B cell (primary cell): ENCODE measurements around the gene TAF10. TPM values are rescaled to one million over a fixed set of nuclear protein-coding genes. Genes with fewer than 3 reads are reported as not detected.

Experiments used
- ATAC-seq: fragments of 200-7000 bp; cut with Tn5 transposase; one replicate; pipeline ENCODE4 v1.10.0; 2021; ENCODE audit warnings: low read depth, mild to moderate bottlenecking, moderate number of reproducible peaks, moderate library complexity
- CTCF ChIA-PET: fragments of 350-600 bp; sonication (Branson Sonifier 250); formaldehyde crosslinking; loops from one replicate; lab custom pipeline; 2021; ENCODE audit warnings: antibody characterized with exemption, inconsistent platforms; lab: Charles Lee
- POLR2A ChIA-PET: fragments of 350-600 bp; sonication (Branson Sonifier 250); formaldehyde crosslinking; loops from one replicate; lab custom pipeline; 2021; ENCODE audit warnings: antibody characterized with exemption; lab: Charles Lee
- DNase-seq: peaks from one replicate; pipeline ENCODE4 v3.0.0; 2013
- H2AFZ ChIP-seq: 2 replicates; pipeline ENCODE4 v1.6.1; 2012; ENCODE audit warnings: mild to moderate bottlenecking, low read depth, low read length; ENCODE audit not compliant: insufficient read depth, poor library complexity, severe bottlenecking
- H3K27ac ChIP-seq, 2 donors: 1 replicate in 1 of 2; 2 replicates in 1 of 2; pipeline ENCODE4 v1.5.1; 2012 to 2013; ENCODE audit warnings: low read length in 2 of 2, mild to moderate bottlenecking in 2 of 2, moderate library complexity in 1 of 2
- H3K27me3 ChIP-seq, 4 experiments: fragments of 200-600 bp in 1 of 4; sonication (generic) in 1 of 4; replicated peaks in 1 of 4; 1 replicate in 2 of 4; 2 replicates in 2 of 4; pipeline versions ENCODE4 v1.6.1 to v1.7.0; 2013 to 2016; ENCODE audit warnings: low read length in 3 of 4, mild to moderate bottlenecking in 2 of 4, mixed read lengths in 1 of 4, moderate library complexity in 1 of 4; ENCODE audit not compliant: insufficient read depth in 4 of 4, control insufficient read depth in 3 of 4; ENCODE audit errors: control extremely low read depth in 1 of 4
- H3K36me3 ChIP-seq, 2 experiments: replicated peaks in 1 of 2; 1 replicate in 1 of 2; 2 replicates in 1 of 2; pipeline versions ENCODE4 v1.6.1 to v1.7.1; 2013; ENCODE audit warnings: low read length in 1 of 2; ENCODE audit not compliant: insufficient read depth in 2 of 2, control insufficient read depth in 1 of 2; ENCODE audit errors: control extremely low read depth in 1 of 2, extremely low read depth in 1 of 2
- H3K4me1 ChIP-seq, 2 donors: fragments of 200-600 bp in 1 of 2; sonication (generic) in 1 of 2; 1 replicate in 1 of 2; 2 replicates in 1 of 2; pipeline versions ENCODE4 v1.5.1 to v1.6.1; 2013 to 2017; ENCODE audit warnings: low read length in 2 of 2; ENCODE audit not compliant: control insufficient read depth in 2 of 2, insufficient read depth in 2 of 2
- H3K4me2 ChIP-seq: replicated peaks from 2 replicates; pipeline ENCODE3; 2012; ENCODE audit warnings: mild to moderate bottlenecking, low read depth, low read length; ENCODE audit not compliant: poor library complexity, severe bottlenecking
- H3K4me3 ChIP-seq, 5 experiments: fragments of 200-600 bp in 1 of 5; sonication (generic) in 1 of 5; 1 replicate in 3 of 5; 2 replicates in 2 of 5; pipeline versions ENCODE4 v1.5.1 to v1.7.0; 2011 to 2016; ENCODE audit warnings: low read length in 4 of 5, mild to moderate bottlenecking in 4 of 5, low read depth in 2 of 5, control low read depth in 1 of 5, moderate library complexity in 1 of 5; ENCODE audit not compliant: insufficient read depth in 1 of 5; ENCODE audit errors: control extremely low read depth in 1 of 5, extremely low read depth in 1 of 5
- H3K79me2 ChIP-seq: fragments of 200-600 bp; sonication (generic); one replicate; pipeline ENCODE4 v1.6.0; 2016; ENCODE audit warnings: low read length; ENCODE audit not compliant: control insufficient read depth, insufficient read depth
- H3K9ac ChIP-seq: fragments of 200-600 bp; sonication (generic); 2 replicates; pipeline ENCODE4 v1.6.1; 2017; ENCODE audit warnings: mild to moderate bottlenecking, low read length, moderate library complexity
- H3K9me3 ChIP-seq, 3 donors: one replicate each; pipeline versions ENCODE4 v1.6.1 to v1.7.1; 2013; ENCODE audit warnings: low read length in 2 of 3; ENCODE audit not compliant: control insufficient read depth in 2 of 3, insufficient read depth in 1 of 3; ENCODE audit errors: control extremely low read depth in 1 of 3
- H4K20me1 ChIP-seq: 2 replicates; pipeline ENCODE4 v1.6.0; 2012; ENCODE audit warnings: mild to moderate bottlenecking, low read length; ENCODE audit not compliant: insufficient read depth, control insufficient read depth, poor library complexity, severe bottlenecking
- H3K27ac Mint-ChIP-seq: one replicate; pipeline ENCODE4 v1.8.0; 2021; ENCODE audit warnings: mixed read lengths
- H3K27me3 Mint-ChIP-seq: one replicate; pipeline ENCODE4 v1.8.0; 2021; ENCODE audit warnings: mixed read lengths
- H3K4me1 Mint-ChIP-seq: one replicate; pipeline ENCODE4 v1.8.0; 2021; ENCODE audit warnings: mixed read lengths
- H3K4me3 Mint-ChIP-seq: one replicate; pipeline ENCODE4 v1.8.0; 2021; ENCODE audit warnings: mixed read lengths
- H3K9me3 Mint-ChIP-seq: one replicate; pipeline ENCODE4 v1.8.0; 2022; ENCODE audit warnings: mixed read lengths; ENCODE audit not compliant: insufficient read depth
- CTCF ChIP-seq: fragments of 200-600 bp; IDR thresholded peaks from one replicate; pipeline ENCODE4 v1.8.0; 2022; ENCODE audit warnings: antibody characterized with exemption, mild to moderate bottlenecking
- EZH2 ChIP-seq: IDR thresholded peaks from 2 replicates; pipeline ENCODE4 v1.6.1; 2012; ENCODE audit warnings: borderline replicate concordance, low read depth, mild to moderate bottlenecking, moderate library complexity, low read length; ENCODE audit not compliant: insufficient read depth, poor library complexity, severe bottlenecking
- WGBS: methylation state at CpG from one replicate; pipeline ENCODE4 v1.1.5; 2013; ENCODE audit warnings: missing lambda C conversion rate; ENCODE audit not compliant: insufficient coverage; 5-methylcytosine and 5-hydroxymethylcytosine counted together
- intact Hi-C: fragments of 100-400 bp; cut with micrococcal nuclease; formaldehyde crosslinking; loops from one replicate; pipeline ENCODE4 v1.10.0; 2022
- polyA plus RNA-seq: library from polyadenylated mRNA; depleted of rRNA; stranded (reverse); fragments of >200 nt; gene quantifications from 2 replicates; pipeline ENCODE4 v1.2.3, GENCODE V29; 2012
- total RNA-seq, 2 donors: library from RNA; stranded (reverse); fragments of 120-200 nt in 1 of 2; gene quantifications; 1 replicate in 1 of 2; 2 replicates in 1 of 2; pipeline versions ENCODE4 v1.2.3 to v1.2.4, GENCODE V29; 2013 to 2022

Gene TAF10
- total and polyA plus RNA-seq, 2 donors (not counting 1 experiment from before 2014, with no cell fraction given): 114 to 156 TPM

DNA sequence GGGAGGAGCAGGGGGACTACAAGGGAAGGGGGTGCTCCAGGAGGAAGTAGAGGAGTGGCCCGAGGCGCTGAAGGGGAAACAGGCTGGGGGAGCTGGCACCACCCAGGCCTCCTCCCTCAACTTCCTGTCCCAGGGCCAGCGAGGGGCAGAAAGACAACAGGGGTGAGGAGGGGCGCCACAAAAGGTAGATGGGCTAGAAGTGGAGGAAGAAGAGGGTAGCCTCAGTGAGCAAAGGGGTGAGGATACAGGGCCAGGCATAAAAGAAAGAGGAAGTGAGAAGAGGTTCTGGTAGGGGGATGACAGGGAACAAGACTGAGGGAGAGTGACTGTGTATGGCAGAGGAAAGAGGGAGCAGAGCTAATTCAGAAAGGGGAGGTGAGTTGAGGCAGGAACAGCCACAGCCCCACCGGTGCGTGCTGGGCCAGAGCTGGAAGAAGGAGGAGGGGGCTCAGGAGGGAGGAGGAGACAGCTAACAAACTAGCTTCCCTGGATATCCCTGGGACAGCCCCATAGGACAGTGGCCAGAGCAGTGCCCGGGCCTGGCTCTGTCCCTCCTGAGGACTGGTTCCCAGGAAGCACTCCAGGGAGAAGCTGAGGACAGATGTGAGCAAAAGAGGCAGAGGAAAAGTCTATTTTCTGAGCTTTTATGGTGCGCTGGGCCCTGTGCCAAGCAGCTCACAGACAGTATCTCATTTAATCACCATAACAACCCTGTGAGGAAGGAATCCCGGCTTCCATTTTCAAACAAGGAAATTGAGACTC lies 35.1 kb upstream of the TAF10 start:
- intact Hi-C loops: loop anchor here (2.0 to 5.0 kb wide), 2 partner anchors 28 to 35 kb away; partner anchors contain the start of genes MRPL17 and TPP1
- H3K4me2 ChIP-seq: peak overlapping the region; percentile 71
- H3K27me3 Mint-ChIP-seq: no peaks in the 10 kb centered on the region
- no peaks in the 10 kb centered on the region for H3K36me3 ChIP-seq
- ATAC-seq (peak; percentile 74), DNase-seq (peak; percentile 72)
- peak overlapping the region; percentile 63 to 78 for H3K27ac ChIP-seq
- no peaks in the 10 kb centered on the region for H3K4me1 Mint-ChIP-seq
- H3K4me3 ChIP-seq: peak overlapping the region in 4 of 5 experiments; percentile 5 to 26 (median 16)
- TF ChIP-seq CTCF (no peak), EZH2 (no peak)
- no peak overlapping the region for H3K4me3 Mint-ChIP-seq
- H3K79me2 ChIP-seq: no peaks in the 10 kb centered on the region
- H3K4me1 ChIP-seq: peaks cover 44 to 52% of the 10 kb centered on the region in 2 donors
- no peak overlapping the region for H3K27ac Mint-ChIP-seq
- H4K20me1 ChIP-seq: no peaks in the 10 kb centered on the region
- no peaks in the 10 kb centered on the region for H3K9me3 ChIP-seq
- peak overlapping the region; percentile 18 for H3K9ac ChIP-seq
- no peaks in the 10 kb centered on the region for H3K9me3 Mint-ChIP-seq
- no peaks in the 10 kb centered on the region for H3K27me3 ChIP-seq
- H2AFZ ChIP-seq: peak overlapping the region; percentile 69
- POLR2A ChIA-PET: interaction anchor here (0.6 to 1.2 kb wide), 5 partner anchors 29 to 116 kb away, joined by 3 to 9 read pairs (median 4); partner anchors contain the start of genes MRPL17 and TPP1
- WGBS: 14% methylated on average over 5 of the region's 9 CpGs
- CTCF ChIA-PET: interaction anchor here (0.5 to 1.6 kb wide), 7 partner anchors 13 to 116 kb away, joined by 3 to 5 read pairs (median 4); partner anchors contain the start of genes TAF10 and TPP1

DNA sequence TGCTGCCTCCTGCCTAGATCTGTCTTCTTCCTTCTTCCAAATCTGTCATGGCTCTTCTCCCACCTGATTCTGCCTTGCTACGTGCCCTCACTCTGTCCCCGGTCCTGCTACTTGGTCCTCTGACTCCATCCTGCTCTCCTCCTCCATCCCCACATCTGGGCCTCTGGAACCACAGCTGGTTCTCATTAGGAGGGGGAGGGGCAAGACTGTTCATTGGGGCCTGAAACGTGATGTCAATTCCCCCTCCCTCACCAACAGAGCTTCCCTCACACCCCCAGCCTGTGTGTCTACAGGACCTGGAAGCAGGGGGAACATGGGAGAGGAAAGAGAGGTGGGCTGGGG lies 34.5 kb upstream of the TAF10 start:
- H3K9me3 Mint-ChIP-seq: no peaks in the 10 kb centered on the region
- POLR2A ChIA-PET: interaction anchor here (0.6 to 1.2 kb wide), 5 partner anchors 28 to 115 kb away, joined by 3 to 9 read pairs (median 4); partner anchors contain the start of genes MRPL17 and TPP1
- ATAC-seq: no peak

More for the DNA sequence above, 34.5 kb upstream of the TAF10 start:
- Histone ChIP-seq H3K79me2 (no peaks in the 10 kb centered on the region), H3K9ac (peak overlapping the region; percentile 18), H3K27me3 (no peaks in the 10 kb centered on the region), H2AFZ (peak overlapping the region; percentile 69), H3K4me2 (peak overlapping the region; percentile 71), H3K27ac (peak overlapping the region; percentile 63 to 78), H3K4me3 (peak overlapping the region in 4 of 5 experiments; percentile 5 to 26 (median 16)), H3K36me3 (no peaks in the 10 kb centered on the region), H4K20me1 (no peaks in the 10 kb centered on the region), H3K4me1 (peaks cover 44 to 52% of the 10 kb centered on the region in 2 donors), H3K9me3 (no peaks in the 10 kb centered on the region)
- no peak overlapping the region for H3K4me3 Mint-ChIP-seq
- no peak for TF ChIP-seq EZH2
- no peak for TF ChIP-seq CTCF
- H3K27me3 Mint-ChIP-seq: no peaks in the 10 kb centered on the region
- intact Hi-C loops: loop anchor here (2.0 to 5.0 kb wide), 2 partner anchors 28 to 36 kb away; partner anchors contain the start of genes MRPL17 and TPP1
- no peak for DNase-seq
- H3K27ac Mint-ChIP-seq: no peak overlapping the region
- whole genome bisulfite sequencing: 43% methylated on average over 2 of the region's 3 CpGs
- CTCF ChIA-PET: interaction anchor here (0.5 to 1.6 kb wide), 6 partner anchors 14 to 116 kb away, joined by 3 to 5 read pairs (median 4); partner anchors contain the start of genes TAF10 and TPP1
- H3K4me1 Mint-ChIP-seq: no peaks in the 10 kb centered on the region
